K562 (cell line): ENCODE measurements around the gene GULP1. TPM values are rescaled to one million over a fixed set of nuclear protein-coding genes. Genes with fewer than 3 reads are reported as not detected.
A peak's percentile ranks its signal among the peaks of the same experiment; 100 is the strongest.

Experiments used
- CEBPB ChIP-seq: fragments of 450-650 bp; IDR thresholded peaks from 2 replicates; pipeline ENCODE4 v1.6.1; 2016; ENCODE audit warnings: missing genetic modification characterization, missing compliant biosample characterization
- CEBPG ChIP-seq, 3 experiments: fragments of 200-800 bp in 1 of 3; sonication (Bioruptor generic) in 1 of 3; sonication (generic) in 1 of 3; formaldehyde crosslinking in 1 of 3; IDR thresholded peaks in 2 of 3; conservative IDR thresholded peaks in 1 of 3; 2 replicates each; pipeline versions ENCODE4 v1.6.1 to v1.8.0; 2016 to 2022; ENCODE audit warnings: missing compliant biosample characterization in 2 of 3, missing genetic modification characterization in 2 of 3, mild to moderate bottlenecking in 1 of 3, missing genetic modification reagents in 1 of 3
- HMBOX1 ChIP-seq: sonication (generic); IDR thresholded peaks from 2 replicates; pipeline ENCODE4 v1.6.1; 2016
- HNRNPK ChIP-seq: fragments of 200-400 bp; formaldehyde crosslinking; IDR thresholded peaks from one replicate; pipeline ENCODE4 v1.6.1; 2018; ENCODE audit warnings: mild to moderate bottlenecking, low read depth, low read length; ENCODE audit not compliant: poor library complexity, severe bottlenecking
- HOMEZ ChIP-seq: fragments of 250-450 bp; sonication (Bioruptor Pico); IDR thresholded peaks from 2 replicates; pipeline ENCODE4 v1.4.0; 2020; ENCODE audit warnings: mild to moderate bottlenecking, moderate library complexity
- MXI1 ChIP-seq: IDR thresholded peaks from 2 replicates; pipeline ENCODE4 v1.6.1; 2011; ENCODE audit warnings: low read depth, mild to moderate bottlenecking, improper control_type of control experiment, low read length
- RAD51 ChIP-seq: fragments of 450-650 bp; IDR thresholded peaks from 2 replicates; pipeline ENCODE4 v1.7.1; 2016; ENCODE audit warnings: low read depth, mild to moderate bottlenecking, borderline replicate concordance
- SIN3A ChIP-seq, 2 experiments: fragments of 150-350 bp in 1 of 2; IDR thresholded peaks; 2 replicates each; pipeline ENCODE4 v1.6.1; 2011 to 2016; ENCODE audit warnings: borderline replicate concordance in 2 of 2, low read depth in 2 of 2, low read length in 2 of 2, mild to moderate bottlenecking in 2 of 2, moderate library complexity in 2 of 2; ENCODE audit not compliant: control insufficient read depth in 1 of 2
- STAT6 ChIP-seq: sonication (generic); formaldehyde crosslinking; IDR thresholded peaks from 2 replicates; pipeline ENCODE4 v1.8.1; 2023; ENCODE audit warnings: mild to moderate bottlenecking, missing genetic modification reagents
- SUPT5H ChIP-seq: fragments of 450-650 bp; IDR thresholded peaks from 2 replicates; pipeline ENCODE4 v1.6.1; 2016
- ZNF436 ChIP-seq: fragments of 250-450, 450-650 bp; sonication (Bioruptor Pico); formaldehyde crosslinking; IDR thresholded peaks from 2 replicates; pipeline ENCODE4 v1.7.0; 2020; ENCODE audit warnings: mild to moderate bottlenecking
- ZNF699 ChIP-seq: fragments of 250-450 bp; sonication (Bioruptor Pico); IDR thresholded peaks from 2 replicates; pipeline ENCODE4 v1.8.0; 2021; ENCODE audit warnings: mild to moderate bottlenecking, moderate library complexity; ENCODE audit not compliant: insufficient replicate concordance
- polyA plus RNA-seq, 8 experiments: library from polyadenylated mRNA; depleted of rRNA in 4 of 8; stranded (reverse) in 5 of 8; unstranded in 3 of 8; fragments of >200 nt; fragmentation: Nextera tagmentation in 2 of 8; fragmentation: Illumina TruSeq in 1 of 8; extraction: Ambion mirVana in 2 of 8; extraction: Trizol in 1 of 8; gene quantifications; 2 replicates each; pipeline versions ENCODE4 v1.2.1 to v1.2.3, GENCODE V29; 2011 to 2014; ENCODE audit warnings: inconsistent platforms in 1 of 8, missing spikeins in 1 of 8
- total RNA-seq, 7 experiments: library from RNA; depleted of rRNA in 6 of 7; stranded (reverse); fragments of >200 nt in 6 of 7; fragmentation: Illumina TruSeq in 2 of 7; extraction: Trizol in 2 of 7; gene quantifications; 2 replicates each; pipeline versions ENCODE4 v1.2.1 to v1.2.3, GENCODE V29; 2011 to 2021; ENCODE audit warnings: low replicate concordance in 1 of 7

Gene GULP1
- total and polyA plus RNA-seq, 9 of the 15 experiments (the other 6 are each of a cell fraction or from before 2014, with no cell fraction given) = 8.5 to 25.3 (median 19.5) TPM

GRCh38 chr2:188360485-188361263 lies 69.0 kb downstream of the GULP1 start (continued):
- TF ChIP-seq SIN3A (IDR thresholded peaks at IDR 0.05; ENCODE audit: borderline replicate concordance in 2 of 2, control insufficient read depth in 1 of 2, low read depth in 2 of 2, low read length in 2 of 2) (no peak), ZNF699 (CRISPR knock-in tag) (no peak), CEBPG (CRISPR knock-in tag; IDR thresholded peaks at IDR 0.05) (no peak), CEBPG (tag; conservative IDR thresholded peaks at IDR 0.05 in 1 of 2, IDR thresholded peaks at IDR 0.05 in 1 of 2) (peak; percentile 57 to 92), MXI1 (no peak), CEBPB (tag) (peak; percentile 94), ZNF436 (no peak), SUPT5H (no peak), RAD51 (no peak), STAT6 (no peak), HNRNPK (no peak), HMBOX1 (no peak), HOMEZ (CRISPR knock-in tag) (no peak)
